Occipital lobe (tissue), 2 donors: ENCODE data around the gene DPH3. TPM values are rescaled to one million over a fixed set of nuclear protein-coding genes. Genes with fewer than 3 reads are reported as not detected.
"Not testable (repeated sequence)": the region's sequence is repeated elsewhere in the genome, so short reads cannot be mapped to it uniquely, and the experiment has no call there.

Source experiments
- DNase-seq: peaks from one replicate; lab custom pipeline; 2025; lab: John Stamatoyannopoulos, UW
- total RNA-seq: library from RNA; depleted of rRNA; stranded (reverse); fragments of >200 nt; gene quantifications from one replicate; pipeline ENCODE4 v1.2.3, GENCODE V29; 2014

DPH3 gene
- total RNA-seq: 18.7 TPM

- DNase-seq: peak; percentile 98
Measured at GRCh38 chr3:16264708-16265454, at the start of gene DPH3, which contains the start of gene OXNAD1. Gene DPH3 (minus strand): TSS chr3:16264943. CDS start chr3:16264876, 67 bp downstream. Gene OXNAD1 (plus strand): TSS chr3:16265212. CDS start chr3:16270953, 5,741 bp downstream.

- no peak for DNase-seq
Measured at GRCh38 chr3:16313886-16314645, 49.3 kb upstream of the DPH3 start.

- DNase-seq: no peak
Measured at GRCh38 chr3:16311960-16312451, 47.3 kb upstream of the DPH3 start.

- DNase-seq: not testable (repeated sequence)
Measured at GRCh38 chr3:16310486-16310885, 45.7 kb upstream of the DPH3 start.

GRCh38 chr3:16309558-16309957 lies 44.8 kb upstream of the DPH3 start:
- no peak for DNase-seq

- DNase-seq: no peak
Measured at GRCh38 chr3:16308727-16309126, 44.0 kb upstream of the DPH3 start.

- DNase-seq: no peak
Measured at GRCh38 chr3:16307832-16308531, 43.2 kb upstream of the DPH3 start.

GRCh38 chr3:16305111-16305541 lies 40.4 kb upstream of the DPH3 start:
- no peak for DNase-seq

- no peak for DNase-seq
Measured at GRCh38 chr3:16304061-16305010, 39.6 kb upstream of the DPH3 start.

- no peak for DNase-seq
Measured at GRCh38 chr3:16303037-16303575, 38.4 kb upstream of the DPH3 start.

GRCh38 chr3:16302082-16302631 lies 37.4 kb upstream of the DPH3 start:
- no peak for DNase-seq

- no peak for DNase-seq
Measured at GRCh38 chr3:16301507-16301906, 36.8 kb upstream of the DPH3 start.

- DNase-seq: no peak
Measured at GRCh38 chr3:16300881-16301359, 36.2 kb upstream of the DPH3 start.

GRCh38 chr3:16300307-16300706 lies 35.6 kb upstream of the DPH3 start:
- DNase-seq: no peak

- DNase-seq: no peak
Measured at GRCh38 chr3:16299746-16300145, 35.0 kb upstream of the DPH3 start.

- no peak for DNase-seq
Measured at GRCh38 chr3:16298891-16299290, 34.1 kb upstream of the DPH3 start.

- DNase-seq: no peak
Measured at GRCh38 chr3:16297997-16298885, 33.5 kb upstream of the DPH3 start.

- DNase-seq: no peak
Measured at GRCh38 chr3:16295298-16295890, 30.7 kb upstream of the DPH3 start.

GRCh38 chr3:16294844-16295243 lies 30.1 kb upstream of the DPH3 start:
- no peak for DNase-seq
